Neural progenitor cell (in vitro differentiated cells): Measurements from ENCODE around the gene LEMD2. TPM values are rescaled to one million over a fixed set of nuclear protein-coding genes. Genes with fewer than 3 reads are reported as not detected.

Experiments
- DNase-seq: peaks from one replicate; pipeline ENCODE4 v3.0.0-alpha.2; 2016; ENCODE audit warnings: low spot score
- H2AFZ ChIP-seq: fragments of 200-600 bp; sonication (generic); replicated peaks from 2 replicates; pipeline ENCODE4 v1.6.1; 2016; ENCODE audit warnings: antibody characterized with exemption
- H3F3A ChIP-seq: fragments of 200-600 bp; sonication (generic); 2 replicates; pipeline ENCODE4 v1.6.1; 2016; ENCODE audit warnings: antibody characterized with exemption, low read depth
- H3K27ac ChIP-seq: fragments of 200-600 bp; sonication (generic); 2 replicates; pipeline ENCODE4 v1.5.1; 2016; ENCODE audit warnings: mild to moderate bottlenecking
- H3K27me3 ChIP-seq: fragments of 200-600 bp; sonication (generic); 2 replicates; pipeline ENCODE4 v1.6.1; 2016; ENCODE audit warnings: mild to moderate bottlenecking, moderate library complexity
- H3K36me3 ChIP-seq: fragments of 200-600 bp; sonication (generic); 2 replicates; pipeline ENCODE4 v1.5.1; 2016
- H3K4me1 ChIP-seq: fragments of 200-600 bp; sonication (generic); 2 replicates; pipeline ENCODE4 v1.6.1; 2016; ENCODE audit warnings: mixed run types
- H3K4me2 ChIP-seq: fragments of 200-600 bp; sonication (generic); 2 replicates; pipeline ENCODE4 v1.6.1; 2016
- H3K4me3 ChIP-seq: fragments of 200-600 bp; sonication (generic); 2 replicates; pipeline ENCODE4 v1.5.1; 2016
- H3K79me2 ChIP-seq: fragments of 200-600 bp; sonication (generic); 2 replicates; pipeline ENCODE4 v1.6.1; 2016; ENCODE audit warnings: low read depth
- H3K9ac ChIP-seq: fragments of 200-600 bp; sonication (generic); 2 replicates; pipeline ENCODE4 v1.6.1; 2016
- H3K9me3 ChIP-seq: fragments of 200-600 bp; sonication (generic); 2 replicates; pipeline ENCODE4 v1.5.1; 2016; ENCODE audit warnings: low read depth
- H4K20me1 ChIP-seq: fragments of 200-600 bp; sonication (generic); 2 replicates; pipeline ENCODE4 v1.6.1; 2016; ENCODE audit warnings: low read depth
- H3K27ac Mint-ChIP-seq: 3 replicates; pipeline ENCODE4 v1.8.0; 2021; ENCODE audit warnings: mixed read lengths
- H3K27me3 Mint-ChIP-seq: 2 replicates; pipeline ENCODE4 v1.8.0; 2022; ENCODE audit warnings: low read depth, mild to moderate bottlenecking, inconsistent platforms, moderate library complexity, mixed read lengths; ENCODE audit not compliant: insufficient read depth
- H3K36me3 Mint-ChIP-seq: 3 replicates; pipeline ENCODE4 v1.8.0; 2021; ENCODE audit warnings: mixed read lengths
- H3K4me1 Mint-ChIP-seq: 3 replicates; pipeline ENCODE4 v1.8.0; 2021; ENCODE audit warnings: mixed read lengths
- H3K4me3 Mint-ChIP-seq: 3 replicates; pipeline ENCODE4 v1.8.0; 2021; ENCODE audit warnings: mild to moderate bottlenecking, moderate library complexity, mixed read lengths
- H3K9me3 Mint-ChIP-seq: 3 replicates; pipeline ENCODE4 v1.8.0; 2020; ENCODE audit warnings: mixed read lengths
- CTCF ChIP-seq: fragments of 200-600 bp; sonication (generic); IDR thresholded peaks from 2 replicates; pipeline ENCODE4 v1.5.1; 2017; ENCODE audit warnings: antibody characterized with exemption, mild to moderate bottlenecking
- EZH2 ChIP-seq: fragments of 200-600 bp; sonication (generic); IDR thresholded peaks from 2 replicates; pipeline ENCODE4 v1.6.1; 2017; ENCODE audit warnings: antibody characterized with exemption, mild to moderate bottlenecking, moderate library complexity
- EZH2phosphoT487 ChIP-seq: fragments of 200-600 bp; sonication (generic); IDR thresholded peaks from 2 replicates; pipeline ENCODE4 v1.6.1; 2017; ENCODE audit warnings: antibody characterized with exemption
- total RNA-seq: library from RNA; depleted of rRNA; stranded (reverse); fragments of >200 nt; gene quantifications from 2 replicates; pipeline ENCODE4 v1.2.3, GENCODE V29; 2015; ENCODE audit warnings: low replicate concordance

LEMD2 gene
- total RNA-seq, 1 donor from 2014 or later, result 31.8 TPM

- H2AFZ ChIP-seq, result no peak overlapping the region
- H3K4me3 Mint-ChIP-seq, result peak overlapping the region; percentile 53
- TF ChIP-seq CTCF, result no peak
- no peak for TF ChIP-seq EZH2phosphoT487
- TF ChIP-seq EZH2, result no peak
- peaks cover 52% of the 10 kb centered on the region for H3K36me3 Mint-ChIP-seq
- H3K27me3 Mint-ChIP-seq, result peaks cover 7% of the 10 kb centered on the region
- peak overlapping the region; percentile 77 for H3K27ac ChIP-seq
- H4K20me1 ChIP-seq, result peaks cover 53% of the 10 kb centered on the region
- H3F3A ChIP-seq, result peaks cover 51% of the 10 kb centered on the region
- H3K27me3 ChIP-seq, result no peaks in the 10 kb centered on the region
- no peaks in the 10 kb centered on the region for H3K9me3 Mint-ChIP-seq
- H3K27ac Mint-ChIP-seq, result peak overlapping the region; percentile 74
- H3K4me1 Mint-ChIP-seq, result peaks cover 68% of the 10 kb centered on the region
- no peaks in the 10 kb centered on the region for H3K9me3 ChIP-seq
- H3K9ac ChIP-seq, result no peak overlapping the region
- H3K4me3 ChIP-seq, result no peak overlapping the region
- H3K36me3 ChIP-seq, result no peaks in the 10 kb centered on the region
- H3K4me2 ChIP-seq, result peak overlapping the region; percentile 38
- H3K4me1 ChIP-seq, result peaks cover 45% of the 10 kb centered on the region
- DNase-seq, result no peak
- peaks cover 5% of the 10 kb centered on the region for H3K79me2 ChIP-seq
These were observed 11.2 kb downstream of the LEMD2 start for GRCh38 chr6:33777398-33778388.

DNA sequence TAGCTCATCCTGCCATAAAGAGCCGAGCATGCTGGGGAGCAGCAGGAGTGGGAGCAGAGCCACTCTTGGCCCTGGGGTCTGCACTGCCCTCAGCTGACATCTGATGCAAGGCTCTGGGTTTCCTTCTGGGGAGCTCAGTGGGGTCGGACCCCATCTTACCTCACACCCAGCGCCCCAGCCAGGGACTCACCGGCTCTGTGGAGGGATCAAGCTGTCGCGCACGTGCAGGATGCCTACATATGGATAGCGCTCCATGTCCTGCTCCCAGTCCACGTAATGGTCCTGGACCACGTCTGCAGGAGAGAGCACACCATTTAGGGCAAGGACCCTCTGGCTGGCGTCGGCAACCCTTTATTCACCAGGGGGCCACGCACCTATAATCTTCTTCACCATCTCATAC, 12.2 kb downstream of the LEMD2 start:
- H3K36me3 Mint-ChIP-seq, result peaks cover 50% of the 10 kb centered on the region
- H3K4me1 ChIP-seq, result peaks cover 43% of the 10 kb centered on the region

DNA sequence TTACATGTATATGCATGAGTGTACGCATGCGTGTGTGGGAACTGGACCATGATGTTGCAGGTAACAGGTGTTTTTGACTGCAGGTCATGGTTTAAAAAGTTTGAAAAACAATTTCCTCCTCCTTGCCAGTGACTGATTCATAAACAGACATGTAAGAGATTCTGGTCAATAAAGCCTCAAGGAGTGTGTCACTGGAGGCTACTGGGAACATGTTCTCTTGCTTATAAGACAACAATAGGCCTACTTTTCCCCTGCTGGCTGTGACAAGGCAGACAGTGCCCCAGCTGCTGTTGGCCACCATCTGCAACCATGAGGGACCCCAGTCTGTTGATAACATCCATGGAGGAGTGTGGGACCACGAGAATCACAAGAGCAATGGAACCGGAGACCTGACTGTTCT, 12.7 kb downstream of the LEMD2 start:
- H3K27ac Mint-ChIP-seq, result no peak overlapping the region
- H3K9me3 ChIP-seq, result no peaks in the 10 kb centered on the region
- H4K20me1 ChIP-seq, result peaks cover 48% of the 10 kb centered on the region
- no peak overlapping the region for H2AFZ ChIP-seq
- H3K27me3 ChIP-seq, result no peaks in the 10 kb centered on the region
- H3K9ac ChIP-seq, result no peak overlapping the region
- peaks cover 5% of the 10 kb centered on the region for H3K79me2 ChIP-seq
- peaks cover 65% of the 10 kb centered on the region for H3K4me1 Mint-ChIP-seq
- H3K36me3 Mint-ChIP-seq, result peaks cover 50% of the 10 kb centered on the region
- H3K9me3 Mint-ChIP-seq, result no peaks in the 10 kb centered on the region
- no peak overlapping the region for H3K27ac ChIP-seq
- H3K36me3 ChIP-seq, result no peaks in the 10 kb centered on the region
- DNase-seq, result no peak
- no peak overlapping the region for H3K4me2 ChIP-seq
- peaks cover 5% of the 10 kb centered on the region for H3K27me3 Mint-ChIP-seq
- no peak overlapping the region for H3K4me3 Mint-ChIP-seq
- no peak overlapping the region for H3K4me3 ChIP-seq
- peaks cover 41% of the 10 kb centered on the region for H3K4me1 ChIP-seq
- TF ChIP-seq EZH2 (no peak), EZH2phosphoT487 (no peak), CTCF (no peak)
- peaks cover 50% of the 10 kb centered on the region for H3F3A ChIP-seq

More for the DNA sequence above, 12.2 kb downstream of the LEMD2 start:
- Mint-ChIP-seq H3K27me3 (peaks cover 5% of the 10 kb centered on the region), H3K4me1 (peaks cover 68% of the 10 kb centered on the region), H3K9me3 (no peaks in the 10 kb centered on the region), H3K4me3 (no peak overlapping the region), H3K27ac (no peak overlapping the region)
- Histone ChIP-seq H3K9ac (no peak overlapping the region), H3K27ac (no peak overlapping the region), H4K20me1 (peaks cover 53% of the 10 kb centered on the region), H3K27me3 (no peaks in the 10 kb centered on the region), H3K9me3 (no peaks in the 10 kb centered on the region), H3K79me2 (peaks cover 5% of the 10 kb centered on the region), H3K36me3 (no peaks in the 10 kb centered on the region), H3K4me2 (no peak overlapping the region), H3F3A (peaks cover 51% of the 10 kb centered on the region), H3K4me3 (no peak overlapping the region), H2AFZ (no peak overlapping the region)
- no peak for TF ChIP-seq CTCF
- no peak for TF ChIP-seq EZH2phosphoT487
- no peak for TF ChIP-seq EZH2
- no peak for DNase-seq
